Measurements from ENCODE around the gene HPS1. TPM values are rescaled to one million over a fixed set of nuclear protein-coding genes. Genes with fewer than 3 reads are reported as not detected.

The HPS1 gene
- polyA plus RNA-seq, 2 of the 4 experiments (the other 2 are of a cell fraction), result 25.1 to 28.2 TPM

DNA sequence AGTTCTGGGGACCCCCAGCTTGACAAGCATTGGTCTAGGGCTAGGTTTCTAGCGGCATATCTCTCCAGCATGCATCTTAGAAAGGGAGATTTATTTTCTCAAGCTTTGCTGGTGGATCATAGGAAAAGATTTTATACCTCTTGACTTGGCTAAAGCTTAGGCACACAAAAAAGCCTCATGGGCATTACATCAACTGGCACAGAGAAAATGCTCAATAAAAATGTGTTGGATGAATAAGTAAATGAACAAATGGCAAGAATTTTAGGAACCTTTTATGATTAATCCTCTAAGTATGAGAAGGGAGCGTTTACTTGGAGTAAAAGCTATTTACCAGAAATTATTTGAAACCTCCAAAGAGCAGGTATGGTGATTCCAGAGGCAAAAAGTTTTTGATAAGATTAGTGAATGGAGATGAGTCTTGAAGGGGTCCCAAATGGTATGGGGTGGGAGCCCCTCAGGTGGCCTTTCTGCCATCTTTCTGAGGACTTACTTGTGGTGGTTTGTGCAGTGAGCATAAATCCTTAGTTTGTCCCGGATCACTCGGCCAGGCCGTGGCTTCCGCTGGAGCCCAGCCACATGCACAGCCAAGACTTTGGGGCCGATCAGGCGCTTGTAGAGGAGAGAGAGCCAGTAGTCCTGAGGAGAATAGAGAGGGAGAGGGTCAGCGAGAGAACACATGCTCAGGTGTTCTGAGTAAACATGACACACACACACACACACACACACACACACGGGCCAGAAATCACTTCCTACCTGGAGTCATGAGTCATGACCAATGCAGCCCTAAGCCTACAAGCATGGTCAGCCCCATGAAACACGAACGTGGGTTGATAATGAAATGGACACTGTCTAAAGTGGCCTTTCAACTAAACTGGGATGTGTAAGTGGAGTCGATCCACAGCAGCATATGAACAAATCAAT lies 43.1 kb upstream of the HPS1 start:
- DNase-seq (ENCODE audit: low read depth in 1 of 2, low spot score in 1 of 2) (no peak), FAIRE-seq (no peak), ATAC-seq (no peak)
- 35% methylated on average over 13 of the region's 13 CpGs for WGBS (ENCODE audit: missing lambda C conversion rate)
- TF ChIP-seq HOXA7 (CRISPR knock-in tag; IDR thresholded peaks at IDR 0.05) (no peak), POLR2AphosphoS2 (conservative IDR thresholded peaks at IDR 0.05; ENCODE audit: low read length) (no peak), FOSL2 (IDR thresholded peaks at IDR 0.05) (no peak), FOSL2 (CRISPR knock-in tag; IDR thresholded peaks at IDR 0.05) (no peak), ZNF302 (CRISPR knock-in tag; IDR thresholded peaks at IDR 0.05) (no peak), MAFK (IDR thresholded peaks at IDR 0.05; ENCODE audit: partially characterized antibody) (no peak), CEBPB (IDR thresholded peaks at IDR 0.05) (no peak), NR3C1 (IDR thresholded peaks at IDR 0.05) (no peak), JUNB (IDR thresholded peaks at IDR 0.05) (no peak), EHF (CRISPR knock-in tag; IDR thresholded peaks at IDR 0.05) (no peak), TFCP2L1 (CRISPR knock-in tag; IDR thresholded peaks at IDR 0.05) (no peak), HOXB5 (CRISPR knock-in tag; IDR thresholded peaks at IDR 0.05) (no peak), MYC (IDR thresholded peaks at IDR 0.05; ENCODE audit: borderline replicate concordance, low read length) (no peak), PHF8 (IDR thresholded peaks at IDR 0.05; ENCODE audit: borderline replicate concordance, low read depth) (no peak), ESRRA (IDR thresholded peaks at IDR 0.05; ENCODE audit: borderline replicate concordance, low read length) (no peak), RCOR1 (IDR thresholded peaks at IDR 0.05; ENCODE audit: low read depth, low read length) (no peak)
- TF ChIP-seq, protein P1, sequence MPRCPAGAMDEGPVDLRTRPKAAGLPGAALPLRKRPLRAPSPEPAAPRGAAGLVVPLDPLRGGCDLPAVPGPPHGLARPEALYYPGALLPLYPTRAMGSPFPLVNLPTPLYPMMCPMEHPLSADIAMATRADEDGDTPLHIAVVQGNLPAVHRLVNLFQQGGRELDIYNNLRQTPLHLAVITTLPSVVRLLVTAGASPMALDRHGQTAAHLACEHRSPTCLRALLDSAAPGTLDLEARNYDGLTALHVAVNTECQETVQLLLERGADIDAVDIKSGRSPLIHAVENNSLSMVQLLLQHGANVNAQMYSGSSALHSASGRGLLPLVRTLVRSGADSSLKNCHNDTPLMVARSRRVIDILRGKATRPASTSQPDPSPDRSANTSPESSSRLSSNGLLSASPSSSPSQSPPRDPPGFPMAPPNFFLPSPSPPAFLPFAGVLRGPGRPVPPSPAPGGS (IDR thresholded peaks at IDR 0.05), result no peak
- TF ChIP-seq, protein P2, sequence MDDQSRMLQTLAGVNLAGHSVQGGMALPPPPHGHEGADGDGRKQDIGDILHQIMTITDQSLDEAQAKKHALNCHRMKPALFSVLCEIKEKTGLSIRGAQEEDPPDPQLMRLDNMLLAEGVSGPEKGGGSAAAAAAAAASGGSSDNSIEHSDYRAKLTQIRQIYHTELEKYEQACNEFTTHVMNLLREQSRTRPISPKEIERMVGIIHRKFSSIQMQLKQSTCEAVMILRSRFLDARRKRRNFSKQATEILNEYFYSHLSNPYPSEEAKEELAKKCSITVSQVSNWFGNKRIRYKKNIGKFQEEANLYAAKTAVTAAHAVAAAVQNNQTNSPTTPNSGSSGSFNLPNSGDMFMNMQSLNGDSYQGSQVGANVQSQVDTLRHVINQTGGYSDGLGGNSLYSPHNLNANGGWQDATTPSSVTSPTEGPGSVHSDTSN (IDR thresholded peaks at IDR 0.05), result no peak
- TF ChIP-seq, protein P3, sequence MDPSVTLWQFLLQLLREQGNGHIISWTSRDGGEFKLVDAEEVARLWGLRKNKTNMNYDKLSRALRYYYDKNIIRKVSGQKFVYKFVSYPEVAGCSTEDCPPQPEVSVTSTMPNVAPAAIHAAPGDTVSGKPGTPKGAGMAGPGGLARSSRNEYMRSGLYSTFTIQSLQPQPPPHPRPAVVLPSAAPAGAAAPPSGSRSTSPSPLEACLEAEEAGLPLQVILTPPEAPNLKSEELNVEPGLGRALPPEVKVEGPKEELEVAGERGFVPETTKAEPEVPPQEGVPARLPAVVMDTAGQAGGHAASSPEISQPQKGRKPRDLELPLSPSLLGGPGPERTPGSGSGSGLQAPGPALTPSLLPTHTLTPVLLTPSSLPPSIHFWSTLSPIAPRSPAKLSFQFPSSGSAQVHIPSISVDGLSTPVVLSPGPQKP (IDR thresholded peaks at IDR 0.05; ENCODE audit: low read depth, low read length), result no peak
- TF ChIP-seq, protein P4, sequence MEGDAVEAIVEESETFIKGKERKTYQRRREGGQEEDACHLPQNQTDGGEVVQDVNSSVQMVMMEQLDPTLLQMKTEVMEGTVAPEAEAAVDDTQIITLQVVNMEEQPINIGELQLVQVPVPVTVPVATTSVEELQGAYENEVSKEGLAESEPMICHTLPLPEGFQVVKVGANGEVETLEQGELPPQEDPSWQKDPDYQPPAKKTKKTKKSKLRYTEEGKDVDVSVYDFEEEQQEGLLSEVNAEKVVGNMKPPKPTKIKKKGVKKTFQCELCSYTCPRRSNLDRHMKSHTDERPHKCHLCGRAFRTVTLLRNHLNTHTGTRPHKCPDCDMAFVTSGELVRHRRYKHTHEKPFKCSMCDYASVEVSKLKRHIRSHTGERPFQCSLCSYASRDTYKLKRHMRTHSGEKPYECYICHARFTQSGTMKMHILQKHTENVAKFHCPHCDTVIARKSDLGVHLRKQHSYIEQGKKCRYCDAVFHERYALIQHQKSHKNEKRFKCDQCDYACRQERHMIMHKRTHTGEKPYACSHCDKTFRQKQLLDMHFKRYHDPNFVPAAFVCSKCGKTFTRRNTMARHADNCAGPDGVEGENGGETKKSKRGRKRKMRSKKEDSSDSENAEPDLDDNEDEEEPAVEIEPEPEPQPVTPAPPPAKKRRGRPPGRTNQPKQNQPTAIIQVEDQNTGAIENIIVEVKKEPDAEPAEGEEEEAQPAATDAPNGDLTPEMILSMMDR (IDR thresholded peaks at IDR 0.05), result no peak
- TF ChIP-seq, protein P5, sequence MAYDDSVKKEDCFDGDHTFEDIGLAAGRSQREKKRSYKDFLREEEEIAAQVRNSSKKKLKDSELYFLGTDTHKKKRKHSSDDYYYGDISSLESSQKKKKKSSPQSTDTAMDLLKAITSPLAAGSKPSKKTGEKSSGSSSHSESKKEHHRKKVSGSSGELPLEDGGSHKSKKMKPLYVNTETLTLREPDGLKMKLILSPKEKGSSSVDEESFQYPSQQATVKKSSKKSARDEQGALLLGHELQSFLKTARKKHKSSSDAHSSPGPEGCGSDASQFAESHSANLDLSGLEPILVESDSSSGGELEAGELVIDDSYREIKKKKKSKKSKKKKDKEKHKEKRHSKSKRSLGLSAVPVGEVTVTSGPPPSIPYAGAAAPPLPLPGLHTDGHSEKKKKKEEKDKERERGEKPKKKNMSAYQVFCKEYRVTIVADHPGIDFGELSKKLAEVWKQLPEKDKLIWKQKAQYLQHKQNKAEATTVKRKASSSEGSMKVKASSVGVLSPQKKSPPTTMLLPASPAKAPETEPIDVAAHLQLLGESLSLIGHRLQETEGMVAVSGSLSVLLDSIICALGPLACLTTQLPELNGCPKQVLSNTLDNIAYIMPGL (CRISPR knock-in tag; IDR thresholded peaks at IDR 0.05; ENCODE audit: borderline replicate concordance), result no peak
- Histone ChIP-seq H3K4me1 (no peaks in the 10 kb centered on the region), H3K27ac (no peak overlapping the region), H3K9me3 (peaks cover under 1% of the 10 kb centered on the region; the same call in 1 of the 3 replicates), H3K4me2 (no peak overlapping the region), H3K4me3 (no peak overlapping the region)
- ChIA-PET POLR2A (no interaction called here), CTCF (interaction anchor here (0.8 to 1.1 kb wide), 2 partner anchors 9 to 23 kb away, joined by 4 to 7 read pairs; no protein-coding TSS in a partner anchor)

Measured in A549 (cell line).